GM20431 (cell line): ENCODE data around the gene ADRM1.

Experiments
- in situ Hi-C: fragments of 300-500 bp; cut with MseI, MboI; formaldehyde crosslinking; loops from one replicate; pipeline ENCODE4 v1.15.0; 2020; ENCODE audit warnings: low sequenced_read_pairs; ENCODE audit not compliant: unreplicated experiment

The ADRM1 gene

GRCh38 chr20:62308102-62308822, 5.5 kb downstream of the ADRM1 start:
- in situ Hi-C loops, result loop anchor here (10.0 kb wide), 1 partner anchor 77 kb away; the partner anchor contains the start of gene RPS21

DNA sequence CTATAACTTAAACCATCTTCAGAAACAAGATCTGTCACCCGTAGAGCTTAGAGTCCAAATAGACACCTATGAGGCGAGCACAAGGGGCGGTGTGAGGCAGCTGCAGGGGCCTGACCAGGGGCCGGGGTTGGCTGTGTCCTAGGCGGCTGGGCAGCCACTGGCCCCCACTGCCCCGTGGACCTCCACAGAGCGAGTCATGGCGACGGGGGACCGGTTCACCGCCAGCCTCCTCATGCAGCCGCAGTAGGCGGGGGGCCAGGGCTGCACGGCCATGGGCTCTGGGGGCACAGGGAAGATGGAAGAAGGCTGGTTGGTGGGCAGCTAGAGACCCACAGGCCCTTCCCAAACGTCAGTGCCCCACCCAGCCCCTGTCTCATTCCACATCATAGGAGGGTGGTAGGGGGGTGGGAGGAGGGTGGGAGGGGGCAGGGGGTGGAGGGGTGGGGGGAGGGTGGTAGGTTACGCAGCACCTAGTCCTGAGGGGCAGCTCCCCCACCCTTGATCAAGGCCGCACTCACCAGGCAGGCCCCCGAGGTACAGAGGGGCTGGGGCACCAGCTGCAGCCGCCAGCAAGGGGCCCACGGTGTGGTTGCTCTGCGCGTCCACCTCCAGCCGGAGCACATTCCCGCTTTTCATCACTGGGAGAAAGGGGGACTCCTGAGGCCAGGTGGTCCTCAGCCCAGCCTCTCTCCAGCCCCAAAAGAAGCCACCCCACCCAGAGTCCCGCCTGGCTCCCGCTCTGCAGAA, 6.6 kb downstream of the ADRM1 start:
- in situ Hi-C loops, result loop anchor here (10.0 kb wide), 1 partner anchor 75 kb away; the partner anchor contains the start of gene RPS21

DNA sequence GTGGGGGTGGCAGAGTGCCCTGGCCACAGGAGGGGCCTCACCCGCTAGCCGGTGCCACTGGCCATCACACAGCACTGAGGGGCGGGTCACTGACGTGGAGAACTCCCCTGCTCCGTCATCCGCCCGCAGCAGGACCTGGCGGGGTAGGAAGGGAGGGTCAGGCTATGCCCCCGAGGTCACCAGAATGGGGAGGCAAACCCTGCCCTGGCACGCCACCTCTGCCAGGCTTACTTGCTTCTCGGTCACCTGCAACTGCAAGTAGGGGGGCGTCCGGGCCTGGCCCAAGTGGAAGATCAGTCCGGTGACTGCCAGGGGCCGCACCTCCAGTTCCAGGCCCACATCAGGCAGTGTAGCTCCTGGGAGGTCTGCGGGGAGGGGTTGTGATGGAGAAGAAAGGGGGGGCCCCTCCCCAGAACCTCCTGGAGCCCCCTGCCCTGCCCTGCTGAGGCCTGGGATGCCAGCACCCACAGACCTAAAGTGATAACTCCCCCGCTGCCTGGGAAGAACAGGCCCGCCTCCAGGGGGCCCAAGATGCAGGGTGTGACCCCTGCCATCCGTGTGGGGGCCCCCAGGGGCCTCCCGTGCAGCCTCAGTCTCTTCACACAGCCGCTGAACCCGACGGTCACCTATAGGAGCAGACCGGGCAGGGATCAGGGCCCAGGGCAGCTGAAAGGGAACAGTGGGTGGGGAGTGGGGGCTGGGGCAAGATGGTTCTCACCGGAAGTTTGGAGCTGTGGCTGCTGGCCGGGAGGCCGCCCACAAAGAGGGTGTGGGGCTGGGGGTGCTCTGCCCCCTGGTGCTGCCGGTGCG, 7.4 kb downstream of the ADRM1 start:
- in situ Hi-C loops, result loop anchor here (10.0 kb wide), 1 partner anchor 75 kb away; the partner anchor contains the start of gene RPS21

DNA sequence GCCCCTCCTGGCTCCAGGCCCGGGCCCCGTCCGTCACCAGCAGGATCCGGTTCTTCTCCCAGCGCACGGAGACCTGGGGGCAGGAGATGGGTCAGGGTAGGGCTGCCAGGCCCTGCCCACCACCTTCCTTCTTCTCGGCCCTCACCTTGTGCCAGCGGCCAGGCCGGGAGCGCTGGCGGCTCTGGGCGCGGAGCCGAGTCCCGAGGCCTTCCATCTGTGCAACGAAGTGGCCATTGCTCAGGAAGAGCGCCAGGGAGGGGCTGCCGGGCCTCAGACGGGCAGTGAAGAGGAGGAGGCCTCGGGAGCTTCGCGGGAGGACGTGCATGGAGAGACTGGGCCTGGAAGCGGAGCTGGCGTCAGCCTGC, 7.9 kb downstream of the ADRM1 start:
- in situ Hi-C loops, result no loop called here

- in situ Hi-C loops, result no loop called here
These were observed 8.4 kb downstream of the ADRM1 start for GRCh38 chr20:62311150-62311549.

- in situ Hi-C loops, result no loop called here
These were observed 9.2 kb downstream of the ADRM1 start for GRCh38 chr20:62311832-62312661.

GRCh38 chr20:62312662-62312977, 9.8 kb downstream of the ADRM1 start:
- in situ Hi-C loops, result no loop called here

GRCh38 chr20:62313021-62313420, 10.2 kb downstream of the ADRM1 start:
- in situ Hi-C loops, result no loop called here

DNA sequence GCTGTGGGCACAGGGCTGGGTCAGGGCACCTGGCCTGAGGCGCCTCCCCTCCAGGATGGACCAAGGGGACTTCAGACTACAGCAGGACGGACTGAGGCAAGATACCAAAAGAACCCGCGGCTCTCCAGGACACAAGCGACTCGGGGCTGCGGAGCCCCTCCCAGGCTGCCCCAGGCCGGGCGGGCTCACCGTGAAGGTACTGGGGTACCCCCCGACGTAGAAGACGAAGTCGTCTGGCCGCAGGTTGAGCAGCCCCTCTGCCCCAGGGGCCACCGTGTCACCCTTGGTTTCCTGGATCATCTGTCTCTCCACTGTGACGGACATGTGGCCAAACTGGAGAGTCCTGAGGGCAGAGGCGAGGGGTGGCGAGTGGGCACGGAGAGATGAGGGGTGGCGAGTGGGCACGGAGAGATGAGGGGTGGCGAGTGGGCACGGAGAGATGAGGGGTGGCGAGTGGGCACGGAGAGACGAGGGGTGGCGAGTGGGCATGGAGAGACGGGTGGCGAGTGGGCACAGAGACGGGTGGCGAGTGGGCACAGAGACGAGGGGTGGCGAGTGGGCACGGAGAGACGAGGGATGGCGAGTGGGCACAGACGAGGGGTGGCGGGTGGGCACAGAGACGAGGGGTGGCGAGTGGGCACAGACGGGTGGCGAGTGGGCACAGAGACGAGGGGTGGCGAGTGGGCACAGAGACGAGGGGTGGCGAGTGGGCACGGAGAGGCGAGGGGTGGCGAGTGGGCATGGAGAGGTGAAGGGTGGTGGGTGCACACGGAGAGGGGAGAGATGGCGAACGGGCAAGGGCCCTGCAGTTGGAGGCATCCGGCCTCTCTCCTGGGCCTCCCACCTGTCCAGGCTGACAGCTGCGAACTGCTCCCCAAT, 10.9 kb downstream of the ADRM1 start:
- in situ Hi-C loops, result no loop called here

GRCh38 chr20:62314339-62314638, 11.5 kb downstream of the ADRM1 start:
- in situ Hi-C loops, result no loop called here

- in situ Hi-C loops, result no loop called here
These were observed 12.0 kb downstream of the ADRM1 start for GRCh38 chr20:62314711-62315302.

DNA sequence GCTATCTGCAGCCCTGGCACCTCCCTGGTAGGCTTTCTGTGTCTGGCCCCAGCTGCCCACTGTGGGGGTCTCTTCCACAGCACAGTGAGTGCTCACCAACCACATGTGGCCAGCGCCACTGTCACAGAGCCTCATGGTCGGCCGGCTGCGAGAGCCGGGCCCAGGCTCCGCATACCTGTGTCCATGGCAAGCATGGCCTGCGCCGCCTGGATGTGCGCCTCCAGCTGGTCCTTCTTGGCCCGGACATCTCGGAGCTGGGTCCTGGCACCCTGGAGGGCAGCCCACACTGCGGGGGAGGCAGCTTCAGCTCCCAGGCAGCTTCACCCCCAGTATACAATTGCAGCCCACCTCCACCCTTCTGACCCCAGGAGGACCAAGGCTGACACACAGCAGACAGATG, 13.0 kb downstream of the ADRM1 start:
- in situ Hi-C loops, result no loop called here

DNA sequence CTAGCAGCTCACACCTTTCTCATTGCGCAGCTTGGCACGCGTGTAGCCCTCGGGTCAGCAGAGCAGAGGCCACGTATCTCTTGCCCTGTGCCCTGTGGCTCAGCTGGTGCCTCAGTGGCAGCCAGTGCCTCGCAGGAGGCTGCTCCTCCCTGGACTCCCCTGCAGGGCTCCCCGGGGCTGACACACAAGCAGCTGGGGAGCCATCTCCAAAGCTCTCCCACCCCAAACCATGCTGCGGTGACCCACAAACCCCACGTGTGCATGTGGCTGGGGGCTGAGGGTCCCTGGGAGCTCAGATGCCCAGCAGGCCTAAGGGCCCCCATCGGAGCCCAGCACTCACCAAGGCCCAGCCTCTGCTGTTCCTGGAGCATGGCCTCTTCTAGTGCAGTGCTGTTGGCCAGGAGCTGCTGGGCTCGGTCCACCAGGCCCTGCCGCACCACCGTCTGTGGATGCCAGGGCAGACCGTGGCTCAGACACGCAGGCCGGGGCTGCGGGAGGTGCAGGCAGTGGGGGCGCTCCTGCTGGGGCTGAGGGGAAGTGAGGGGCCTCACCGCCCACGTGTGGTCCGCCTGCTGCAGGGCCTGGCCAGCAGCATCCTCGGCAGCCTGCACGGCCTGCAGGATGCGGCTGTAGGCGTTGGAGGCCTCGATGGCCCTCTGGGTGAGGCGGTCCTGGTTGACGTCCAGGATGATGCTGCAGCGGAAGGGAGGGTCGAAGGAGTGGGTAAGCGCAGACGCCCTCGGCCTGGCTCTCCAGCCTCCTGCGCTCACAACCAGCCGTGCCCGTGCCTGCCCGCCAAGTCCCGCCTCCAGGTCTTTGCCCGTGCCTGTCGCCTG, 13.8 kb downstream of the ADRM1 start:
- in situ Hi-C loops, result no loop called here

- in situ Hi-C loops, result no loop called here
These were observed 14.4 kb downstream of the ADRM1 start for GRCh38 chr20:62317167-62317655.

GRCh38 chr20:62318400-62319345, 15.9 kb downstream of the ADRM1 start:
- in situ Hi-C loops, result no loop called here

DNA sequence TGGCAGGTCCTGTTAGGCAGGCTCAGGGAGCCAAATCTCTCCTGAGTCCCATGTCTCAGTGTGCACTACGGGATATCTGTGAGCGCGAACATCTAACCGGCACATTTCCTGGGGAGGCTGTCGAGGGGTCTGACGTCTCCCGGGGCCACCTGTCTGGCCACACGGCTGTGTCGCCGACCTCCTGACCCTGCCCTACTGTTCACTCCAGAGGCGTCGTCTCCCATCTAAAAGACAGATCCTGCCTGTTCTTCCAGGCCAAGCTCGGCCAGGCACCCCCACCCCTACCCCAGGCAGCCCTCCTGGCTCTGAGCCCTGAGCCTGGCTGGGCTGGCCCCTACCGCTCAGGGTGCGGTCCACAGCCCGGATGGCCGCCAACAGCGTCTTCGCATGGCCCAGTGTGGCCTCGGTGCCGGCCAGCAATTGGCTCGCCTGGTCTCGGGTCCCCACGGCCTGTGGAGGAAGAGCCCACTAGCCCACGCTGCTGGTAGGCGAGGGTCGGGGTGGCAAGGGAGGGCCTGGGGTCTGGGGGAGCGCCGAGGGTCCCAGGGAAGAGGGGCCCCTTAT, 16.6 kb downstream of the ADRM1 start:
- in situ Hi-C loops, result no loop called here
